A549 (cell line): Measurements from ENCODE around the gene CPA5. TPM values are rescaled to one million over a fixed set of nuclear protein-coding genes. Genes with fewer than 3 reads are reported as not detected.
A peak's percentile ranks its signal among the peaks of the same experiment; 100 is the strongest.

Experiments used
- ATAC-seq, 2 experiments: fragments of 200-7000 bp in 1 of 2; fragments of >200 bp in 1 of 2; cut with Nextera tagmentation in 1 of 2; cut with Tn5 transposase in 1 of 2; 3 replicates each; pipeline versions ENCODE4 v1.8.0 to v1.9.1; 2018 to 2020; ENCODE audit warnings: mild to moderate bottlenecking in 1 of 2, moderate library complexity in 1 of 2
- CTCF ChIA-PET: fragments of 300-600 bp; sonication (Branson Sonifier 250); formaldehyde crosslinking; extraction: SDS; loops from one replicate; lab custom pipeline; 2021; ENCODE audit warnings: antibody characterized with exemption, inconsistent platforms; lab: Yijun Ruan, JAX
- POLR2A ChIA-PET: fragments of 350-600 bp; formaldehyde crosslinking; extraction: SDS; loops from one replicate; lab custom pipeline; 2021; ENCODE audit warnings: antibody characterized with exemption, inconsistent platforms; lab: Yijun Ruan, JAX
- DNase-seq, 2 experiments: peaks; one replicate each; pipeline versions ENCODE4 v3.0.0 to v3.0.0-alpha.2; 2011 to 2016; ENCODE audit warnings: low read depth in 1 of 2, low spot score in 1 of 2
- FAIRE-seq: peaks from 2 replicates; lab custom pipeline; 2011; peaks lifted over from hg19 to GRCh38; lab: Jason Lieb, UNC
- H3K27ac ChIP-seq, 2 experiments: fragments of >200 bp; sonication (Bioruptor Twin); formaldehyde crosslinking; 3 replicates each; pipeline ENCODE4 v1.5.1; 2016 to 2017
- H3K4me1 ChIP-seq: fragments of >200 bp; sonication (Bioruptor Twin); formaldehyde crosslinking; 3 replicates; pipeline ENCODE4 v1.6.1; 2016
- H3K4me2 ChIP-seq: fragments of >200 bp; sonication (Bioruptor Twin); formaldehyde crosslinking; 3 replicates; pipeline ENCODE4 v1.6.1; 2016
- H3K4me3 ChIP-seq: fragments of >200 bp; sonication (Bioruptor Twin); formaldehyde crosslinking; 3 replicates; pipeline ENCODE4 v1.5.1; 2016
- H3K9me3 ChIP-seq: fragments of >200 bp; sonication (Bioruptor Twin); formaldehyde crosslinking; 3 replicates; pipeline ENCODE4 v1.6.1; 2016
- CBX2 ChIP-seq: fragments of 200-600 bp; sonication (generic); IDR thresholded peaks from 2 replicates; pipeline ENCODE4 v1.6.1; 2016; ENCODE audit warnings: low read depth, mild to moderate bottlenecking, borderline replicate concordance
- CBX8 ChIP-seq: fragments of 200-600 bp; sonication (generic); IDR thresholded peaks from 2 replicates; pipeline ENCODE4 v1.6.1; 2016
- CHD2 ChIP-seq: fragments of 150-350 bp; IDR thresholded peaks from 2 replicates; pipeline ENCODE4 v1.6.1; 2014; ENCODE audit warnings: low read length; ENCODE audit not compliant: partially characterized antibody
- CHD4 ChIP-seq: fragments of 200-600 bp; sonication (generic); IDR thresholded peaks from 2 replicates; pipeline ENCODE4 v1.6.1; 2016; ENCODE audit warnings: antibody characterized with exemption, mild to moderate bottlenecking, borderline replicate concordance
- EHF ChIP-seq: fragments of 250-450 bp; sonication (Bioruptor Pico); IDR thresholded peaks from 2 replicates; pipeline ENCODE4 v1.5.0; 2020; ENCODE audit warnings: mild to moderate bottlenecking
- ESRRA ChIP-seq: fragments of 150-350 bp; IDR thresholded peaks from 2 replicates; pipeline ENCODE4 v1.6.1; 2014; ENCODE audit warnings: mild to moderate bottlenecking, low read length, borderline replicate concordance
- FOSL2 ChIP-seq, 2 experiments: fragments of 450-650 bp in 1 of 2; fragments of >200 bp in 1 of 2; sonication (Bioruptor Twin) in 1 of 2; formaldehyde crosslinking; IDR thresholded peaks; 2 replicates each; pipeline versions ENCODE4 v1.5.0 to v1.6.1; 2016 to 2020; ENCODE audit warnings: mild to moderate bottlenecking in 1 of 2, moderate library complexity in 1 of 2
- HDAC2 ChIP-seq: fragments of 200-600 bp; sonication (generic); IDR thresholded peaks from 2 replicates; pipeline ENCODE4 v1.6.1; 2016
- HEYL ChIP-seq: fragments of 250-450 bp; sonication (Bioruptor Pico); IDR thresholded peaks from 2 replicates; pipeline ENCODE4 v1.8.0; 2021; ENCODE audit warnings: mild to moderate bottlenecking, moderate library complexity
- JUN ChIP-seq, 2 experiments: fragments of >200 bp; sonication (Bioruptor Twin); formaldehyde crosslinking; IDR thresholded peaks; 2 replicates in 1 of 2; 3 replicates in 1 of 2; pipeline ENCODE4 v1.6.1; 2016 to 2017
- KDM1A ChIP-seq: fragments of 200-600 bp; sonication (generic); IDR thresholded peaks from 2 replicates; pipeline ENCODE4 v1.6.1; 2016; ENCODE audit warnings: low read depth, mild to moderate bottlenecking
- MAFK ChIP-seq: fragments of 450-650 bp; IDR thresholded peaks from 2 replicates; pipeline ENCODE4 v1.6.1; 2014; ENCODE audit not compliant: partially characterized antibody
- MYC ChIP-seq: IDR thresholded peaks from 2 replicates; pipeline ENCODE4 v1.6.1; 2012; ENCODE audit warnings: mild to moderate bottlenecking, inconsistent platforms, low read length, improper control_type of control experiment, borderline replicate concordance
- NR3C1 ChIP-seq: fragments of >200 bp; sonication (Bioruptor Twin); formaldehyde crosslinking; IDR thresholded peaks from 3 replicates; pipeline ENCODE4 v1.6.1; 2017
- PHF8 ChIP-seq: fragments of 200-600 bp; sonication (generic); IDR thresholded peaks from 2 replicates; pipeline ENCODE4 v1.6.1; 2016; ENCODE audit warnings: low read depth, mild to moderate bottlenecking, antibody characterized with exemption, moderate library complexity, borderline replicate concordance
- POLR2A ChIP-seq: IDR thresholded peaks from 2 replicates; pipeline ENCODE4 v1.6.1; 2012; ENCODE audit warnings: mild to moderate bottlenecking, low read length
- RFX5 ChIP-seq: fragments of 450-650 bp; IDR thresholded peaks from 2 replicates; pipeline ENCODE4 v1.7.1; 2014; ENCODE audit warnings: antibody characterized with exemption, mild to moderate bottlenecking, moderate library complexity
- SMC3 ChIP-seq: fragments of >200 bp; sonication (Bioruptor Twin); formaldehyde crosslinking; IDR thresholded peaks from 3 replicates; pipeline ENCODE4 v1.6.1; 2018; ENCODE audit warnings: inconsistent platforms
- SREBF2 ChIP-seq: fragments of 450-650 bp; IDR thresholded peaks from 2 replicates; pipeline ENCODE4 v1.6.1; 2014; ENCODE audit warnings: mild to moderate bottlenecking, moderate library complexity
- TFCP2L1 ChIP-seq: fragments of 250-450 bp; sonication (Bioruptor Pico); IDR thresholded peaks from 2 replicates; pipeline ENCODE4 v1.5.0; 2021; ENCODE audit warnings: mild to moderate bottlenecking
- ZFP36 ChIP-seq: fragments of 450-650 bp; IDR thresholded peaks from 2 replicates; pipeline ENCODE4 v1.6.1; 2014; ENCODE audit warnings: borderline replicate concordance; ENCODE audit not compliant: partially characterized antibody
- ZNF302 ChIP-seq: fragments of 250-450 bp; sonication (Bioruptor Pico); IDR thresholded peaks from 2 replicates; pipeline ENCODE4 v1.9.0; 2021; ENCODE audit warnings: inconsistent platforms, mild to moderate bottlenecking, moderate library complexity
- WGBS: methylation state at CpG from one replicate; pipeline ENCODE4 v1.1.6; 2017; ENCODE audit errors: missing lambda C conversion rate; 5-methylcytosine and 5-hydroxymethylcytosine counted together
- polyA plus RNA-seq, 4 experiments: library from polyadenylated mRNA; depleted of rRNA in 3 of 4; stranded (reverse); fragments of >200 nt; fragmentation: RNase III in 1 of 4; extraction: RNeasy Plus Mini Kit Qiagen cat#74134 plus additional on column Dnase treatment in 1 of 4; gene quantifications; 2 replicates in 3 of 4; 3 replicates in 1 of 4; pipeline ENCODE4 v1.2.3, GENCODE V29; 2011 to 2017
- TF ChIP-seq, protein P1 (sequence below): IDR thresholded peaks from 2 replicates; pipeline ENCODE4 v1.6.1; 2012
- TF ChIP-seq, protein P2 (sequence below): fragments of >200 bp; sonication (Bioruptor Twin); formaldehyde crosslinking; IDR thresholded peaks from 3 replicates; pipeline ENCODE4 v1.5.1; 2016
- TF ChIP-seq, protein P3 (sequence below): IDR thresholded peaks from 2 replicates; pipeline ENCODE4 v1.6.1; 2012

The CPA5 gene
- polyA plus RNA-seq, 2 of the 4 experiments (the other 2 are of a cell fraction) = not detected

DNA sequence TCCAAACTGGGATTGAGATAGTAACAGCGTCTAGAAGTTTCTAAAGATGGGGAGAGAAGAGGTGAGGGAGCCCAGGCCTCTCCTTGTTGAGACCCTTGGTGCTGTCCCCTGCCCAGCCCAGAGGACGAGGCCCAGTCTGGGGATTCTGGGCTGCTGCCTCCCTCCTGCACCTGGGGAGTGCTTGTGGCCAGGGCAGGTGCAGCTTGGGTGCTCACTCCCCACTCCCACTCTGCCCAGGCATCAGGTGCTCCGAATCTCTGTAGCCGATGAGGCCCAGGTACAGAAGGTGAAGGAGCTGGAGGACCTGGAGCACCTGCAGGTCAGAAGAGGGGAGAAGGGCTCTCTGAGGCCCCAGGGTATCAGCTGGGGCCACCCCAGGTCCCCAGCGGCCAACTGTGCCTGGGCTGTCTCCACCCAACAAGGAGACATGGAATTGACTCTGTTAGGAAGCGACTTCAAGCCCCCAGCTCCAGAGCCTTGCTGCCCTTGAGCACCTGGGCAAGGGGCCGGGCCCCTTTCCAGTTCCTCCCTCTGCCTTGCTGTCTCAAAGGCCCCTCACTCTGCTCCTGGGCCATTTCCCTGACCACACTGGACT, 36.3 kb downstream of the CPA5 start:
- H3K4me2 ChIP-seq = no peak overlapping the region
- no peak overlapping the region for H3K27ac ChIP-seq
- POLR2A ChIA-PET = no interaction called here
- H3K4me1 ChIP-seq = no peaks in the 10 kb centered on the region
- no peaks in the 10 kb centered on the region for H3K9me3 ChIP-seq
- ATAC-seq = no peak
- WGBS = 67% methylated on average over 7 of the region's 7 CpGs
- TF ChIP-seq FOSL2 (IDR thresholded peaks at IDR 0.05) (no peak), FOSL2 (CRISPR knock-in tag; IDR thresholded peaks at IDR 0.05) (no peak), RFX5 (no peak), KDM1A (no peak), MAFK (no peak), ZFP36 (no peak), POLR2A (no peak), ESRRA (no peak), CHD2 (no peak), JUN (IDR thresholded peaks at IDR 0.05) (no peak), HDAC2 (no peak), EHF (CRISPR knock-in tag) (no peak), SREBF2 (no peak), SMC3 (no peak), PHF8 (no peak), MYC (no peak), CBX8 (no peak)
- TF ChIP-seq, protein P1, sequence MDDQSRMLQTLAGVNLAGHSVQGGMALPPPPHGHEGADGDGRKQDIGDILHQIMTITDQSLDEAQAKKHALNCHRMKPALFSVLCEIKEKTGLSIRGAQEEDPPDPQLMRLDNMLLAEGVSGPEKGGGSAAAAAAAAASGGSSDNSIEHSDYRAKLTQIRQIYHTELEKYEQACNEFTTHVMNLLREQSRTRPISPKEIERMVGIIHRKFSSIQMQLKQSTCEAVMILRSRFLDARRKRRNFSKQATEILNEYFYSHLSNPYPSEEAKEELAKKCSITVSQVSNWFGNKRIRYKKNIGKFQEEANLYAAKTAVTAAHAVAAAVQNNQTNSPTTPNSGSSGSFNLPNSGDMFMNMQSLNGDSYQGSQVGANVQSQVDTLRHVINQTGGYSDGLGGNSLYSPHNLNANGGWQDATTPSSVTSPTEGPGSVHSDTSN = no peak
- FAIRE-seq = no peak
- H3K4me3 ChIP-seq = no peak overlapping the region
- CTCF ChIA-PET = interaction anchor here (1.0 to 1.5 kb wide), 6 partner anchors 11 to 88 kb away, joined by 3 to 5 read pairs (median 3); partner anchors contain the start of genes CEP41 and CPA4
- no peak for DNase-seq

DNA sequence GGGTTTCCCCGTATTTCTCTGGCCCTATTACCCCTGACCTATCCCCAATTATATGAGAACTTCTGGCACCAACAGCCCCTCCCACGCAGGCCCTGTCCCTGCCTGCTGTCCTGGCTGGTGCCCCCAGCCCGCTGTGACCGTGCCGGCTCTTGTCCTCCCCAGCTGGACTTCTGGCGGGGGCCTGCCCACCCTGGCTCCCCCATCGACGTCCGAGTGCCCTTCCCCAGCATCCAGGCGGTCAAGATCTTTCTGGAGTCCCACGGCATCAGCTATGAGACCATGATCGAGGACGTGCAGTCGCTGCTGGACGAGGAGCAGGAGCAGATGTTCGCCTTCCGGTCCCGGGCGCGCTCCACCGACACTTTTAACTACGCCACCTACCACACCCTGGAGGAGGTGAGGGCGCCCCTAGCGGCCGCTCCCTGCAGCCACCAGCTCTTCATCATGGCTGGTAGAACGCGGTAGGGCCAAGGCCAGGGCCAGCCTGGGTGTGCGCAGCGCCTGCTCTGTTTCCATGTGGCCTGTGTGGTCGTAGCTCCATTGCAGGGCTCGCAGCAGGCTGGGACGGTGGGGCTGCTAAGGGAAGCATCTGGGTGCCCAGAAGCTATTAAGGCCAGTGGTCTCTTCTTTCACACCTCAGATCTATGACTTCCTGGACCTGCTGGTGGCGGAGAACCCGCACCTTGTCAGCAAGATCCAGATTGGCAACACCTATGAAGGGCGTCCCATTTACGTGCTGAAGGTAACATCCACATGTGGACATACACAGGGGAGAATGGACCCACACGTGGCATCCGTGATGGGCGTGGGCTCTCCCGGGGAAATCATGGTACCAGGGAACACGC, 37.1 kb downstream of the CPA5 start:
- ChIA-PET POLR2A (no interaction called here), CTCF (interaction anchor here (1.0 to 1.5 kb wide), 6 partner anchors 11 to 89 kb away, joined by 3 to 5 read pairs (median 3); partner anchors contain the start of genes CEP41 and CPA4)
- no peak for TF ChIP-seq HEYL
- TF ChIP-seq, protein P2, sequence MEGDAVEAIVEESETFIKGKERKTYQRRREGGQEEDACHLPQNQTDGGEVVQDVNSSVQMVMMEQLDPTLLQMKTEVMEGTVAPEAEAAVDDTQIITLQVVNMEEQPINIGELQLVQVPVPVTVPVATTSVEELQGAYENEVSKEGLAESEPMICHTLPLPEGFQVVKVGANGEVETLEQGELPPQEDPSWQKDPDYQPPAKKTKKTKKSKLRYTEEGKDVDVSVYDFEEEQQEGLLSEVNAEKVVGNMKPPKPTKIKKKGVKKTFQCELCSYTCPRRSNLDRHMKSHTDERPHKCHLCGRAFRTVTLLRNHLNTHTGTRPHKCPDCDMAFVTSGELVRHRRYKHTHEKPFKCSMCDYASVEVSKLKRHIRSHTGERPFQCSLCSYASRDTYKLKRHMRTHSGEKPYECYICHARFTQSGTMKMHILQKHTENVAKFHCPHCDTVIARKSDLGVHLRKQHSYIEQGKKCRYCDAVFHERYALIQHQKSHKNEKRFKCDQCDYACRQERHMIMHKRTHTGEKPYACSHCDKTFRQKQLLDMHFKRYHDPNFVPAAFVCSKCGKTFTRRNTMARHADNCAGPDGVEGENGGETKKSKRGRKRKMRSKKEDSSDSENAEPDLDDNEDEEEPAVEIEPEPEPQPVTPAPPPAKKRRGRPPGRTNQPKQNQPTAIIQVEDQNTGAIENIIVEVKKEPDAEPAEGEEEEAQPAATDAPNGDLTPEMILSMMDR = 0 out of 3 replicates have a peak, but pooled peaks have one; percentile 15
- Histone ChIP-seq H3K4me2 (no peak overlapping the region), H3K4me3 (no peak overlapping the region), H3K9me3 (no peaks in the 10 kb centered on the region), H3K27ac (no peak overlapping the region), H3K4me1 (no peaks in the 10 kb centered on the region)
- WGBS = 85% methylated on average over 33 of the region's 41 CpGs
- peak in 1 of 2 experiments; percentile 62; a peak in 3 of 6 replicates for ATAC-seq
- DNase-seq = no peak
- no peak for FAIRE-seq

DNA sequence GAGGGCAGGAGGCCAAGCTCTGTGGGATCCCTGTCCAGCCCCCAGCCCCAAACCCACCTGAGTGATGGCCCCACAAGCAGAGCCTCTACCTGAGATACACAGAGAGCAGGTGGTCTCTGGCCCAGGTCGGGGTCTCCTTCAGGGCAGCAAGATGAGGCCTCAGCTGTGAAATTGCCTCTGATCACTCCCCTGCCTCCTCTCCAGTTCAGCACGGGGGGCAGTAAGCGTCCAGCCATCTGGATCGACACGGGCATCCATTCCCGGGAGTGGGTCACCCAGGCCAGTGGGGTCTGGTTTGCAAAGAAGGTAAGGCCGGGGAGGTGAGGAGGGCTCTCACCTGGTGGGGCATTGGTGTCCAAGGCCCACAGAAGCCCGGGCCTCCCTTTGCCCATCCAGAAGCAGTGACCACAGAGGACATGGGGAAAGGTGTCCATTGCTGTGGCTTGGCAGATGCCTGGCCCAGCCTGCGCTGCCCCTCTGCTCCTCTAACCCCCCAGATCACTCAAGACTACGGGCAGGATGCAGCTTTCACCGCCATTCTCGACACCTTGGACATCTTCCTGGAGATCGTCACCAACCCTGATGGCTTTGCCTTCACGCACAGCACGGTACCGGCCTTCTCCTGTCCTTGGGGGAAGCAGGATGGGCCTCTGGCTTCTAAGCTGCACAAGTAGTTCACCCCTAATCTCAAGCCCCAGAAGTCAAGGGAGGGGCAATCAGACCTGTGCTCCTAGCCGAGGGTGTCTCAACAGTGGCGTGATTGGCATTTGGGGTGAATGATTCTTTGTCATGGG, 38.8 kb downstream of the CPA5 start:
- Histone ChIP-seq H3K9me3 (no peaks in the 10 kb centered on the region), H3K4me2 (no peak overlapping the region), H3K4me3 (no peak overlapping the region), H3K27ac (no peak overlapping the region)
- ChIA-PET POLR2A (no interaction called here), CTCF (no interaction called here)
- no peak for DNase-seq
- TF ChIP-seq CHD4 (no peak), NR3C1 (no peak), CBX8 (no peak), ZNF302 (CRISPR knock-in tag) (no peak), MAFK (no peak), CBX2 (no peak), TFCP2L1 (CRISPR knock-in tag) (no peak), KDM1A (no peak), SMC3 (no peak), JUN (IDR thresholded peaks at IDR 0.05) (no peak), POLR2A (no peak), HEYL (no peak), ESRRA (no peak), MYC (no peak)
- TF ChIP-seq, protein P3, sequence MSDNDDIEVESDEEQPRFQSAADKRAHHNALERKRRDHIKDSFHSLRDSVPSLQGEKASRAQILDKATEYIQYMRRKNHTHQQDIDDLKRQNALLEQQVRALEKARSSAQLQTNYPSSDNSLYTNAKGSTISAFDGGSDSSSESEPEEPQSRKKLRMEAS = no peak
- TF ChIP-seq, all 56 proteins: peak for 0
- WGBS = 77% methylated on average over 17 of the region's 18 CpGs
- no peaks in the 10 kb centered on the region for H3K4me1 ChIP-seq
- no peak for FAIRE-seq
- no peak for ATAC-seq
